ENCODE data around the gene CTBP2. TPM values are rescaled to one million over a fixed set of nuclear protein-coding genes. Genes with fewer than 3 reads are reported as not detected.
A peak's percentile ranks its signal among the peaks of the same experiment; 100 is the strongest.

CTBP2 gene
- total RNA-seq, 1 experiment from 2014 or later: 77.8 TPM

DNA sequence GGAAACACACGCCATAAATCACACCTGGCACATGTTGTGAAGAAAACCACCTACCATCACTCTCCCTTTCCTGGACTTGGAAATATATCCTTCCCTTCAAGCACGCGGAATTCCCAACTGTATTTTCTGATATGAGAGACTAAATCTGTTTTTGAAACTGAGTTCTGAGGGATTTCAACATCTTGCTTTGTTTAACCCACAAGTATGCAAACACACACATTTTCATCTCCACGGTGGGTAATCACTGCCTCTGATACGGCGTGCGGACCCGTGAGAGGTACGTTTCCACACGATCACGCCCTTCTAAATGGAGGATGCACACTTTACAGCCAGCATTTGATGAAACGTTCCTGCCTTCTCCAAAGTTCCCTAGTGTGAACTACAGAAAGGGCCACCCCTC, 135.0 kb downstream of the CTBP2 start:
- peak overlapping the region; percentile 43 for H3K27ac ChIP-seq (ENCODE audit: low read depth, low read length, poor library complexity, severe bottlenecking)
- no peaks in the 10 kb centered on the region for H3K27me3 ChIP-seq (replicated peaks; ENCODE audit: insufficient read depth, low read depth, low read length, poor library complexity)
- H3K4me3 ChIP-seq (ENCODE audit: low read depth, low read length, poor library complexity, severe bottlenecking): no peak overlapping the region
- no peaks in the 10 kb centered on the region for H3K9me3 ChIP-seq (ENCODE audit: low read depth, low read length, poor library complexity, severe bottlenecking)
- peaks cover 4% of the 10 kb centered on the region for H3K36me3 ChIP-seq (ENCODE audit: insufficient read depth, low read length, poor library complexity, severe bottlenecking)
- TF ChIP-seq, protein P1, sequence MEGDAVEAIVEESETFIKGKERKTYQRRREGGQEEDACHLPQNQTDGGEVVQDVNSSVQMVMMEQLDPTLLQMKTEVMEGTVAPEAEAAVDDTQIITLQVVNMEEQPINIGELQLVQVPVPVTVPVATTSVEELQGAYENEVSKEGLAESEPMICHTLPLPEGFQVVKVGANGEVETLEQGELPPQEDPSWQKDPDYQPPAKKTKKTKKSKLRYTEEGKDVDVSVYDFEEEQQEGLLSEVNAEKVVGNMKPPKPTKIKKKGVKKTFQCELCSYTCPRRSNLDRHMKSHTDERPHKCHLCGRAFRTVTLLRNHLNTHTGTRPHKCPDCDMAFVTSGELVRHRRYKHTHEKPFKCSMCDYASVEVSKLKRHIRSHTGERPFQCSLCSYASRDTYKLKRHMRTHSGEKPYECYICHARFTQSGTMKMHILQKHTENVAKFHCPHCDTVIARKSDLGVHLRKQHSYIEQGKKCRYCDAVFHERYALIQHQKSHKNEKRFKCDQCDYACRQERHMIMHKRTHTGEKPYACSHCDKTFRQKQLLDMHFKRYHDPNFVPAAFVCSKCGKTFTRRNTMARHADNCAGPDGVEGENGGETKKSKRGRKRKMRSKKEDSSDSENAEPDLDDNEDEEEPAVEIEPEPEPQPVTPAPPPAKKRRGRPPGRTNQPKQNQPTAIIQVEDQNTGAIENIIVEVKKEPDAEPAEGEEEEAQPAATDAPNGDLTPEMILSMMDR (conservative IDR thresholded peaks at IDR 0.05; ENCODE audit: low read depth, low read length): no peak
- TF ChIP-seq EZH2 (IDR thresholded peaks at IDR 0.05; ENCODE audit: borderline replicate concordance, low read depth, low read length, poor library complexity, severe bottlenecking): no peak
- intact Hi-C loops (cut with micrococcal nuclease; ENCODE audit: unreplicated experiment): no loop called here
- ChIA-PET CTCF (no interaction called here), POLR2A (ENCODE audit: low non-redundant PET) (no interaction called here)
- BruUV-seq (replicated peaks): no TSS peak
- no peak for DNase-seq (ENCODE audit: low spot score)
- peaks cover 47% of the 10 kb centered on the region for H3K4me1 ChIP-seq (ENCODE audit: insufficient read depth, low read length, poor library complexity, severe bottlenecking)

DNA sequence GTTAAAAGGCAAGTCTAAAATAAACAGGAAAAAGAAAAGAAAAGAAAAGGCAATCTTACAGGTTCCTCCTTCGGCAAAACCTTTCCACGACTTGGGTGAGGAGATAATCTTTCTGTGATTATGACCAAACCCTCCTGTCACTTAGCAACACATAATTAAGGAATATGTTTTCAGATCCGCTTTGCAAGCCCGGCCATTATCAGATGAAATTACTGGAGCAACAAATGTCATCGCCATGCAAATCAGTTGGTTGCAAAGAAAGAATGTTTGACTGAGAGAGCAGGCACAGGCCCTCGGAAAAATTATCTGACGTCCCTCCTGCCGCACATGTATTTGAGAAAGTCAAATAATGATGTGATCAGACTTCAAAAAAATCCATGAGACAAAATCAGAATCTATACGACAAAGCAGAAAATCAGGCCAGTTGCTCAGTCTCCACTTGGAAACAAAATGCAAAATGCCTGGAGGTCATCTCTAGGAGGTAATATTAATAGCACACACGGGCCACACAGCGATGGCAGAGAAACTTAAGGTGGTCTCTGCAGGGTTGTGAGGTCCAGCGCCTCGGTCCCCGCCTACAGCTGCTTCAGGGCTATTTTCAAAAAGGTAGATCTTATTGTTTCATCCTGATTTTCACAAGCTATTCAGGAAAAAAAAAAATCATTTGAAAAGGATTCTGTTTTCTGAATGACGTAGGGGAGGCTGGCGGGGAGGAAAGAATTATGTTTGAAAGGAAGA, 135.7 kb downstream of the CTBP2 start:
- Histone ChIP-seq H3K4me3 (ENCODE audit: low read depth, low read length, poor library complexity, severe bottlenecking) (peak overlapping the region; percentile 23), H3K4me1 (ENCODE audit: insufficient read depth, low read length, poor library complexity, severe bottlenecking) (peaks cover 47% of the 10 kb centered on the region), H3K9me3 (ENCODE audit: low read depth, low read length, poor library complexity, severe bottlenecking) (no peaks in the 10 kb centered on the region), H3K36me3 (ENCODE audit: insufficient read depth, low read length, poor library complexity, severe bottlenecking) (peaks cover 4% of the 10 kb centered on the region), H3K27ac (ENCODE audit: low read depth, low read length, poor library complexity, severe bottlenecking) (peak overlapping the region; percentile 43), H3K27me3 (replicated peaks; ENCODE audit: insufficient read depth, low read depth, low read length, poor library complexity) (no peaks in the 10 kb centered on the region)
- intact Hi-C loops (cut with micrococcal nuclease; ENCODE audit: unreplicated experiment): no loop called here
- no TSS peak for BruUV-seq (replicated peaks)
- peak; percentile 45 for DNase-seq (ENCODE audit: low spot score)
- TF ChIP-seq, protein P1 (conservative IDR thresholded peaks at IDR 0.05; ENCODE audit: low read depth, low read length): no peak
- no peak for TF ChIP-seq EZH2 (IDR thresholded peaks at IDR 0.05; ENCODE audit: borderline replicate concordance, low read depth, low read length, poor library complexity, severe bottlenecking)
- CTCF ChIA-PET: no interaction called here
- POLR2A ChIA-PET (ENCODE audit: low non-redundant PET): no interaction called here

DNA sequence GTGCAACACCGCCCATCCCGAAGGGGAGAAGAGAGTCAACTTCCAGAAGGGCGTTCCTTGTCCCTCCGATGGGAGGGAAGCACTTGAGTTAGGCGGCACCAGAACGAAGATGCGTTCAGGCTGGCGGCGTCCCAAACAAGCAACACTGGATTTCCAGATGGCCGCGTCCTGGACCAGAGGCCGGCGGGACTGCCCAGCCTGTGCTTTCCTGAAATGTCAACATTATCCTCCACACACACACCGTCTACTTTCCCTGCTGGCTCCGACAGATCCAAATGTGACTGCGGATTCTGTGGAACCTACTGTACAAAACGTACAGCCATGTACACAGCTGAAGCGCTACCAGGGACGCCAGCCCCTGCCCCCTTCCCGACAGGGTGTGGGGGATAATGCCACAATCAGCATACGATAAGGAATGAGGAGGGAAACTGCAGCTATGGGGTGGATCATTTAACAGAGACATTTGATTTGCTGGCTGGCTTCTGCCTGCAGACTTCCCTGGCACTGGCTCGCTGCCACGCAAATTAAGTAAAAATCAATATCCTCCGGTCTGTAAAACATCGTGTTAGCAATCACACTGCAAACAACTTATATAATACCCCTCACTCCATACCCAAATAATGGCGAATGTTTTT, 136.4 kb downstream of the CTBP2 start:
- intact Hi-C loops (cut with micrococcal nuclease; ENCODE audit: unreplicated experiment): no loop called here
- BruUV-seq (replicated peaks): no TSS peak
- no peak for TF ChIP-seq EZH2 (IDR thresholded peaks at IDR 0.05; ENCODE audit: borderline replicate concordance, low read depth, low read length, poor library complexity, severe bottlenecking)
- TF ChIP-seq, protein P1 (conservative IDR thresholded peaks at IDR 0.05; ENCODE audit: low read depth, low read length): no peak
- Histone ChIP-seq H3K9me3 (ENCODE audit: low read depth, low read length, poor library complexity, severe bottlenecking) (no peaks in the 10 kb centered on the region), H3K27me3 (replicated peaks; ENCODE audit: insufficient read depth, low read depth, low read length, poor library complexity) (no peaks in the 10 kb centered on the region), H3K4me3 (ENCODE audit: low read depth, low read length, poor library complexity, severe bottlenecking) (peak overlapping the region; percentile 23), H3K4me1 (ENCODE audit: insufficient read depth, low read length, poor library complexity, severe bottlenecking) (peaks cover 46% of the 10 kb centered on the region), H3K27ac (ENCODE audit: low read depth, low read length, poor library complexity, severe bottlenecking) (peak overlapping the region; percentile 43), H3K36me3 (ENCODE audit: insufficient read depth, low read length, poor library complexity, severe bottlenecking) (peaks cover 4% of the 10 kb centered on the region)
- CTCF ChIA-PET: no interaction called here
- DNase-seq (ENCODE audit: low spot score): no peak
- POLR2A ChIA-PET (ENCODE audit: low non-redundant PET): no interaction called here
